GM06990 (cell line): ENCODE measurements around the gene LAGE3.

Experiments
- DNase-seq: peaks from one replicate; pipeline ENCODE4 v3.0.0-alpha.2; 2011; ENCODE audit not compliant: insufficient read length; ENCODE audit errors: extremely low read depth
- H3K27me3 ChIP-seq: replicated peaks from 2 replicates; pipeline ENCODE4 v1.6.0; 2011; ENCODE audit warnings: low read length; ENCODE audit not compliant: control insufficient read depth, insufficient read depth
- H3K36me3 ChIP-seq: 2 replicates; pipeline ENCODE4 v1.5.1; 2011; ENCODE audit warnings: low read length; ENCODE audit not compliant: control insufficient read depth, insufficient read depth
- H3K4me3 ChIP-seq: replicated peaks from 2 replicates; pipeline ENCODE4 v1.5.1; 2011; ENCODE audit warnings: low read depth, mild to moderate bottlenecking, control low read depth, low read length
- TF ChIP-seq, protein P1 (sequence below): IDR thresholded peaks from 2 replicates; pipeline ENCODE4 v1.5.1; 2011; ENCODE audit warnings: low read length, control low read depth, mild to moderate bottlenecking, inconsistent platforms; ENCODE audit not compliant: insufficient read depth, poor library complexity, severe bottlenecking

The LAGE3 gene

DNA sequence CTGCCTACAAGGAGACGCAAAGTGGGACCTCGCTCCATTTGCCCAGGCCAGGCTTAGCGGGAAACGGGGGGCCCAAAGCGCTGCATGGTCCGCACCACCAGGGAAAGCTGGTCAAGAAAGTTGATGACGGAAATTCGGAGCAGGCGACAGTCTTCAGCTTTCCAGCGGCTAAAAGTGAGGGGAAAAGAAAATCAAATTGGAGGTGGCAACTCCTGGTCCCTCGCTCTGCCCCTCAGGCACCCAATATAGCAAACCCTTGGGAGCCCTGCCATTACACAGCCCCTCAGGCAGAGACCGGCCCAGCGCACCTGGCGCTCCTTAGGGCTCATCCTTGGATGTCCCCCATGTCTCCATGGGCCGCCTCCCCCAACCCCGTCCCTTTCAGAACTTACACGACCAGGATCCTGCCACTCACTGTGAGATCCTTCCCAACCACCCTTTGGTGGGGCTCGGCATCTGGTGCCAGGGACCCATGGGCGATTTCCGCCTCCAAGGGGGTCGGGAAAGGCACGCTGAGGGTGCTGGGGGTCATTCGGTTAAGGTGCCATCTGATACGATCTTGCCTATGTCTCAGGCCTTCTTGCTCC, 1.1 kb downstream of the LAGE3 start:
- peak overlapping the region; percentile 64 for H3K4me3 ChIP-seq
- TF ChIP-seq, protein P1, sequence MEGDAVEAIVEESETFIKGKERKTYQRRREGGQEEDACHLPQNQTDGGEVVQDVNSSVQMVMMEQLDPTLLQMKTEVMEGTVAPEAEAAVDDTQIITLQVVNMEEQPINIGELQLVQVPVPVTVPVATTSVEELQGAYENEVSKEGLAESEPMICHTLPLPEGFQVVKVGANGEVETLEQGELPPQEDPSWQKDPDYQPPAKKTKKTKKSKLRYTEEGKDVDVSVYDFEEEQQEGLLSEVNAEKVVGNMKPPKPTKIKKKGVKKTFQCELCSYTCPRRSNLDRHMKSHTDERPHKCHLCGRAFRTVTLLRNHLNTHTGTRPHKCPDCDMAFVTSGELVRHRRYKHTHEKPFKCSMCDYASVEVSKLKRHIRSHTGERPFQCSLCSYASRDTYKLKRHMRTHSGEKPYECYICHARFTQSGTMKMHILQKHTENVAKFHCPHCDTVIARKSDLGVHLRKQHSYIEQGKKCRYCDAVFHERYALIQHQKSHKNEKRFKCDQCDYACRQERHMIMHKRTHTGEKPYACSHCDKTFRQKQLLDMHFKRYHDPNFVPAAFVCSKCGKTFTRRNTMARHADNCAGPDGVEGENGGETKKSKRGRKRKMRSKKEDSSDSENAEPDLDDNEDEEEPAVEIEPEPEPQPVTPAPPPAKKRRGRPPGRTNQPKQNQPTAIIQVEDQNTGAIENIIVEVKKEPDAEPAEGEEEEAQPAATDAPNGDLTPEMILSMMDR = no peak
- H3K27me3 ChIP-seq = no peaks in the 10 kb centered on the region
- DNase-seq = no peak
- H3K36me3 ChIP-seq = no peaks in the 10 kb centered on the region

GRCh38 chrX:154476821-154477220, 2.3 kb downstream of the LAGE3 start:
- DNase-seq = no peak
- no peaks in the 10 kb centered on the region for H3K27me3 ChIP-seq
- H3K4me3 ChIP-seq = no peak overlapping the region
- no peaks in the 10 kb centered on the region for H3K36me3 ChIP-seq
- TF ChIP-seq, protein P1 = no peak

- no peaks in the 10 kb centered on the region for H3K27me3 ChIP-seq
These were observed 5.4 kb downstream of the LAGE3 start for GRCh38 chrX:154473683-154474082.

GRCh38 chrX:154472685-154473632, 6.1 kb downstream of the LAGE3 start:
- TF ChIP-seq, protein P1 = no peak
- DNase-seq = no peak
- Histone ChIP-seq H3K36me3 (no peaks in the 10 kb centered on the region; the same call in 1 of the 2 replicates), H3K4me3 (no peak overlapping the region), H3K27me3 (no peaks in the 10 kb centered on the region)

More at GRCh38 chrX:154473683-154474082, 5.4 kb downstream of the LAGE3 start:
- Histone ChIP-seq H3K36me3 (no peaks in the 10 kb centered on the region; the same call in 1 of the 2 replicates), H3K4me3 (no peak overlapping the region)
- no peak for DNase-seq
- TF ChIP-seq, protein P1 = no peak

GRCh38 chrX:154471839-154472684, 7.0 kb downstream of the LAGE3 start:
- H3K36me3 ChIP-seq = no peaks in the 10 kb centered on the region; the same call in 1 of the 2 replicates
- no peaks in the 10 kb centered on the region for H3K27me3 ChIP-seq
- H3K4me3 ChIP-seq = no peak overlapping the region
- DNase-seq = no peak
- TF ChIP-seq, protein P1 = no peak
